ENCODE data around the gene APBA2.
A peak's percentile ranks its signal among the peaks of the same experiment; 100 is the strongest.
"Not testable (repeated sequence)": the region's sequence is repeated elsewhere in the genome, so short reads cannot be mapped to it uniquely, and the experiment has no call there.

The APBA2 gene

DNA sequence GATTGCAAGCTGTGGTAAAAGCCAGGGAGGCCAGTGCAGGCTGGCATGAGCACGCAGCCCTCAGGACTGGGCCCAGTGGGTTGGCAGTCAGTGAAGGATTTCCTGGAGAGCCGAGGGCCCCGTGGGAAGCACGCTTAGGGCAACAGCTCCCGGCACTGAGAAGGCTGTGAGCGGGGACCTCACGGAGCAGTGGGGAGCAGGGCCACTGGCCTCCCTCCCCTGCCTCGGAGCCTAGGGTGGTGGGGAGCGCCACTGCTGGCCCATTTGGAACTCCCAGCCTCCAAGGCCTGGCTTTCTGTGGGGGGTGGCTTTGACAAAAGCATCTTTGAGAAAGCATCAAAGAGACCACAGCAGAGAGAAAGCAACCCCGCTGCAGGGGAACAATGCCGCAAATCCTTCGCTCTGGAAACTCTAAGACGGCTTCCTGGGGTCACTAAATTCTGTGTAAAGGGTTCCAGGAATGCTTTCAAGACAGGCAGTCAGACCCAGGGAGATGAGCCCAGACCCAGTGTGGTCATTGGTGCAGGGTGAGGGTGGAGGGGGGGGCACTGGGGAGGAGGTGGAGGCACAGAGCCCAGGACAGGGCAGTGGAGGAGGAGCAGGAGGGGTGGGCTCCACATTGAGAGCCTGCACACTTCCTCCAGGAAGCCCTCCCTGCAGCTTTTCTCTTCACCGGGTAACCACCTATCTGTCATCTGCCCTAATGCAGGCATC, 9.5 kb upstream of the APBA2 start:
- intact Hi-C loops (cut with DNase I) = no loop called here
- DNase-seq = peak in 30 of 42 donors; percentile 19 to 70 (median 42)

DNA sequence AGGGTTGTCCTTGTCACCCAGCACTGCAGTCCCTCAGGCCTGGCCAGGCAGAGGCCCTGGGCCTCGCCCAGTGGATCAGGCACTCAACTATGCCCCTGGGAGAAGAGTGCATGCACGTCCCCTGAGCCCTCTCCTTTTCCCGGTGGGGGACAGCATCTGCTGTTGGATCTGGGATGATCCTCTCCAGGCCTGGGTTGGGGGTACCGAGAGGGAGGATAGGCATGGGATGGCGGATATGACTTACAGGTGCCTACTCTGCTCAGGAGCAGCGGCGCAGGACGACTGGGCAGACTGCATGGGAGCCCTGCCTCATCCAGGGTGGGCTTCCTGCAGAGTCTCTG, 9.0 kb upstream of the APBA2 start:
- intact Hi-C loops (cut with DNase I) = no loop called here
- DNase-seq = no peak

DNA sequence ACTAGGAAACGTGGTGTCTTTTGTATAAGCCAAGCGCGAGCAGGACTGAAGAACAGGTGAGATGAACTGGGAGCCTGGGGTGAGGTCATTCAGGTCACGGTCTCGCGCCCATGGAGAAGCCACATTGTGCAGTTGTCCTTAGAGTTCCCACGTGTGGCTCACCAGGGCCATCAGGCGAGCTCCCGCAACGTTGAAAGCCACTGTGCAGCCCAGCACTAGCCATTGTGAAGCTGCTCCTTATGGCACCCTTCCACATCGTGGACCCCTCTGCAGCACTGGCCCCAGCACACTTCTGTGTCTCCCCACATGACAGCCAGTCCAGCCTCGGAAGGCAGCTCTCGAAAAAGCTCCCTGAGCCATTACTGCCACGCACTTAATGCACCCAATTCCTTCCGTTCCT, 7.6 kb upstream of the APBA2 start:
- intact Hi-C loops (cut with DNase I) = no loop called here

DNA sequence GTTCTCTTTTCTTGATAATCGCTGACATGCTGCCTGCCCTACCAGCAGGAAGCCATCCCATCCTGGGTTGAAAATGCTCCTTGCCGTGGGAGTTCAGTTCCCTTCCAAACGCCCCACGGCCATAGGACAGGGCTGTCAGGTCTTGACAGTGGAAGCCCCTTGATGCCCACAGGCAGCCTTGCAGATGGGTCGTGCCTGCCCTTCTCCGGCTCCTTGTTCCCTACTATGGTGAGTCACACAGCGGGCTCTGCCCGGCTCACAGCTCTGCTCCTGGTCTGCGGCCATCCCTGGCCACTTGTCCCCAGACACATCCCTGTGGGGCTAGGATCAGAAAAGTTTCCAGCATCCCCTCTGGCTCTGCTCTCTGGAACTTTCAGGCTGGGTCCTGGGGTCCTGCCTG, 6.2 kb upstream of the APBA2 start:
- intact Hi-C loops (cut with DNase I) = no loop called here
- no peak for DNase-seq

More for the DNA sequence above, 7.6 kb upstream of the APBA2 start:
- DNase-seq = no peak

DNA sequence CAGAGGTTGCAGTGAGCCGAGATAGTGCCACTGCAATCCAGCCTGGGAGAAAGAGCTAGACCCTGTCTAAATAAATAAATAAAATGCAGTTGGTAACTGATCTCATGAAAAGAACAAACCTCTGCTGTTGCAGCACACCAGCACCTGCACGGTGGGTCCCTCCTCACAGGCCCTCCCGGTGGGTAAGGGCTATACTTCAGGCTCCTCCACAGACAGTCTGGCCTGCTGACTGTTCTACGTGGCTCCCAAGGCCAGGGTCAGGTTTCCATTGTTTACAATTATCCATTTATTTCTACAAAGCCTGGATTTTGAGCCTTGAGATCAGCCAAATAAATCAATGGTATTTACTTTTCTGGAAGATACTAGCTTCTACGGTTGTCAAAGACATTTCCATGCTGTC, 5.1 kb upstream of the APBA2 start:
- intact Hi-C loops (cut with DNase I) = no loop called here
- DNase-seq = no peak

DNA sequence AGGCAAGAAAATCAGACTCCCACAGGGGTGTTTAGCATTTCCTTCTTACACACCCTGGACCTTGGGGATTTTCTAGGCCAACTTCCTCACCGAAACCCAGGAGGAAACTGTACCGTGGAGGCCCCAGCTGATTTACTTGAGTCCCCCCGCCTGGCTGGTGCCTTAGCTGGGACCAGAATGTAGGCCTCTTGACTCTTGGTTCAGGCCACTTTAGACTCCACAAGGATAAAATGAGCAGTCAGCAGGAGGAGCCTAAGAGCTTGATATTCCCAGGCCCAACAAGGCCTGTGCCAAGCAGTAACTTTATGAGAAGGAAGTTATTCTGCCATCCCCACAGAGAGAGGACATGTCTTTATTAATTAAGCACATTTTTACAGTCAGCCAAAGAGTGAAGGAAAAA, 4.6 kb upstream of the APBA2 start:
- intact Hi-C loops (cut with DNase I) = no loop called here
- peak in 1 of 42 donors; percentile 9 for DNase-seq

DNA sequence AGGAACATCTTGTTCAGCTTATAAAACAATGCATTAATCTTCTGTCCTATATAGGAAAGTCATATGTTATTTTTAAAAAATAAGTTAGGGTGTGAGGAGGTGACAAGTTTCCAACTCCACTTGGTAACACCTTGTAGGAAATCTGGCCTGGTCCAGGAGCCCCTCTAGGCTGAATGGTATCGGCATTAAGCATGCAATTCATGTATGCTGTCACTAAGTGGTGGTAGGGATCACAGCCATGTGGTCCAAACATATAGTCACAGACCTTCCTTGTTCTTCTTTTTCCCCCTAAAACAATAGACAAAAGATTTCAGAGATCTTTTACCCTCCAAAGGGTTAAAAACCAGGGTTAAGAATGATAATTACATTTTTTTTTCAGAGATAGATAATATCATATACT, 4.2 kb upstream of the APBA2 start:
- DNase-seq = no peak
- intact Hi-C loops (cut with DNase I) = no loop called here

DNA sequence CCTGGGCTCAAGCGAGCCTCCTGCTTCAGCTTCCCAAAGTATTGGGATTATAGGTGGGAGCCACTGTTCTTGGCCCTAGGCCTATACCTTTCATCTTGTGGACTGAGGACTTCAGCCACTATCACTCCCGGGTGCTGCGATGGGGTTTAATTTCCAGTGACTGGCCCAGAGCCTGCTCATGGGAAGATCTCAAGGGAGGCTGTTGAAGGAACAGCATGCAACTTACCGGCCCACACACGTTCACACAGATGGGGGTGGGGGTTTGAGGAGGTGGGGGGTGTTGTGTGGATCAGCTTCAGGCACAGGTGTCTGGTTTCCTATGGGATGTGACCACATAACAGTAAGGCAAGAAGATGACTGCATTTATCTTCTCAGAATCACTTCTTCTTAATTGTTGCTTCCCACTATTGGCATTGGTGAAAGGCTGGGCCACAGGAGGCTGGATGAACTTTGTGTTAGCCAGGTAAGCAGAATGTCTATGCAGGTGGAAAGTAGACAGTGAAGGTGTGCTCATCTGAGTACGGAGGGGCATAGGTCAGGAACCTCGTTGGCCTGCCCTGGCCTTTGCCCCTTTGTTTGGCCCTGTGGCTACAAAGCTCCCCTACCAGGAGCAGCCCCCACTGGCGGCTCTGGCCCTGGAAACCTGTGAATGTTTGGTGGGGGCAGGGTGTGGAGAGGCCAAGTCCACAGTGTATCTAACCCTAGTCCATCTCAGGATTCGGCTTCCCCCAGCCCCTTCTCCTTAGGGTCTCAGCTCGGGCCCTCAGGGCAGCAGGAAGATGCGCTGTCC, 1.4 kb upstream of the APBA2 start:
- intact Hi-C loops (cut with DNase I) = no loop called here
- no peak for DNase-seq

DNA sequence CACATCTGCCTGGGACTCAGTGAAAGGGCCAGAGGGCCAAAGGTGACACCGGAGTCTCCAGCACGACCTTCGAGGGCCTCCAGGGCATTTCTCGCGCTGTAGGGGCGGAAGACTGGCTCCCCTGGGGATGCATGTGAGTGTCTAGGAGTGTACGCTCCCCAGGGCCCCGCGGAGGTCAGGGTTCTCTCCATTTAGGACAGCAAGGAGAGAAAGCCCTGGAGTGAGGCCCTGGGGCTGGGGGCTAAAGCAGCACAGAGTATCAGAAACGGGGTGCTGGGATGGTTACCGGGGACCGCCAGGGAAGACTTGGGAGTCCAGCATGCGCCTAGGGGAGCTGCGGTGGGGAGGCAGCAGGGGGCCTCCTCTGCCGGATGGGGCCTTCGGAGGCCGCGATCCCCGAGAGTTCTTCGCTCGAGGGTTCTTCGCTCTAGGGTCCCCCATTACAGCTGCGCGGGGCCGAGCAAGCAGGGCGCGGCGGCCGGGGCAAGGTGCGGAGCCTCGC, 595 bp upstream of the APBA2 start:
- intact Hi-C loops (cut with DNase I) = no loop called here

DNA sequence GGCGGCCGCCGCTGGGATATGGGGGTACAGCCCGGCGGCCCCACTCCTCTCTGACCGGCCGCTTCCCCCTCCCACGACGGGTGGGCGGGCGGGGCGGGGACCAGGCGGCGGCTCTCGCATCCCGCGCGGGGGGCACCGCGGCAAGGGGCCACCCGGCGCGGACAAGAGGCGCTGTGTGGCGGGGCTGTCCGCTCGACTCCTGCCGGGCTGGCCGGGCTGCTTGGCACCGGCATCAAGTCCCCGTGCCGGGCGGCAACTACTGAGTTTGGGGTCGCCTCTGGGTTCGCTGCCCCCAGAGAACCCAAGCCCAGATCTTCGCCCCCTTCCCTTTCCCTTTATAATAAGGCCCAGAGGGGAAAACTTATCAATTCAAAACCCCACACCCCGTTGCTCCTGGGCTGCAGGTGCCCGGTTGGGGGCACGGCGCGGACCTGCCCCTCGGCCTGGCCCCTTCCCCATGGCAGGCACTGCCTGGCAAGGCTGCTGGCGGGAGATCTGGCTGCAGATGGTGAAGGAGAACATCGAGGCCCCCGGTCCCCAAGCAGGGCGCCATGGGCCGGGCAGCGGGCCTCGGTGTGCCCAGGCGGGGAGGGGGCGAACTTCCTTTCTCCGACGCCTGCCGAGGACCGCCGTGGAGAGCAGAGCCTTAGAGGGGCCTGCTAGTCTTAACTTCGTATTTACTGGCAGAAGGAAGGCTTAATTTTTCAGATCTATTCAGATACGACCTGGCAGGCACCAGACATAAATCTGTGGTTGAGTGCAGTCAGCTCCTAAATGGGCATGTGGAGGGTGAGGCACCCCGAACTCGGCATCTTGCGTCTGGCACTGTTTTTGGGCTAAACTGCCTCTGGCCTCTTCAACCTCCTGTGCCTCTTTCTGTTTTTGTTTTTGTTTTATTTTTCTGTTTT, 911 bp downstream of the APBA2 start:
- intact Hi-C loops (cut with DNase I) = no loop called here
- peak in 2 of 42 donors; percentile 30 to 31 for DNase-seq

More for the DNA sequence above, 595 bp upstream of the APBA2 start:
- DNase-seq = peak in 1 of 42 donors; percentile 46

DNA sequence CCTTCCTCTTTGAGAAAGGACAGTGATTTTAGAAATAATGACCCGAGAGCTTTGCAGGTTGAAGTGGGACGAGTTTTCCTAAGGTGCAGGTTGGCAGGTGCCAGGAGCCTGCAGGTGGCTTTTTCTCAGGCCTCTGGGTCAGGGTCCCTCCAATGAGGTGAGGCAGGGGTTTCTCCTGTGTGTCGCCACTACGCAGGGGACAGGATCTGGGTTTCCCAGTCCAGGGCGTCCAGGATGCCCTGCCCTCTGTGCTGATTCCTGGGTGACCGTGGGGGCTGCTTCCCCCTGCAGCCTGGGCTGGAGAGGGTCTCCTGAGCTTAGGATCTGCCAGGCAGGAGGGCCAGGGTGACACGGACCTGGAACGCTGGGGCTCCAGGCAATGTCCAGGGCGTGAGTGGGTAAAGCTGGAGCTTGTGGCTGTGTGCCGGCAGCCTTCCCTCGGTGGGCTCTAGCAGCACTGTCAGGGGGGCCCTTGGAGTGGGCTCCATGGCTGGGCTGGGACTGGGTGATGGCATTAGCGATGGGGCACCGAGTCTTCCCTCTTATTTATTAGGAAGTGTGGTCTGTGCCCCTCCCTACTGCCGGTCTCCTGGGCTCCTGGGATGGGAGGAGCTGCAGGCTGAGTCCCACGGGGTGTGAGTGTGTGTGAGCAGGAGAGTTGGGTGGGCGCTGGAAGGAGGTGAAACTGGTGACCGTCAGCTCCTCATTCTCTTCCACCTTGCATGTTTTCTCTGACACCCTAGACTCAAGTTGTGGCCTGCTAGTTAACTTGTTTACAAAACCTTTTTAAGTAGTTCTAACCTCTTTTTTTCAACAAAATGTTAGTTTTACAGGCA, 1.8 kb downstream of the APBA2 start:
- no peak for DNase-seq
- intact Hi-C loops (cut with DNase I) = no loop called here

DNA sequence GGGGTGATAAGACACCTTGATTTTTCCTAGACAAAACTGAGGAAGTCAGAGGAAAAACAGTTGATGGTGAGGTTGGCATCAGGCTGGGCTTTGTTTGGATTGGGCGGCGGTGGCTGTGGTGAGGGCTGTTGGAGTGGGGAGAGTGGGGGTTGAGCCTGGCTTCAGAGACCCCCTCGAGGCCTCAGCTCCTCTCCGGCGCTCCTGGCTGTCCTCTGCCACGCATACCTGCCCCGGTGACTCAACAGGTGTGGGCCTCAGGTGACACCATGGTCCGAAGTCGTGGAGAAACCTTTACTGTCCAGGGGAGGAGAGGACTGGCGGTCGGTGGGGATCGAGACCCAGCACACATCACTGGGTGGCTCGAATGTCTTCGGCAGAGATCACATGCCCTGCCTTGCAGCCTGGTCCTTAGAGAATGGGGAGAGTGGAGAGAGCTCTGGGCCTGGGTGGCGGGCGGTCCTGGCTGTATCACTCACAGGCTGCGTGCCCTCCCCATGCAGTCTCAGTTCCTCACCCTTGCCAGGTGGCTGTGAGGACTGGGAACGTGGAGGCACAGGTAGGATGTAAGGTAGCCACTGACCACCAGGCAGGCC, 2.6 kb downstream of the APBA2 start:
- intact Hi-C loops (cut with DNase I) = no loop called here
- DNase-seq = no peak

DNA sequence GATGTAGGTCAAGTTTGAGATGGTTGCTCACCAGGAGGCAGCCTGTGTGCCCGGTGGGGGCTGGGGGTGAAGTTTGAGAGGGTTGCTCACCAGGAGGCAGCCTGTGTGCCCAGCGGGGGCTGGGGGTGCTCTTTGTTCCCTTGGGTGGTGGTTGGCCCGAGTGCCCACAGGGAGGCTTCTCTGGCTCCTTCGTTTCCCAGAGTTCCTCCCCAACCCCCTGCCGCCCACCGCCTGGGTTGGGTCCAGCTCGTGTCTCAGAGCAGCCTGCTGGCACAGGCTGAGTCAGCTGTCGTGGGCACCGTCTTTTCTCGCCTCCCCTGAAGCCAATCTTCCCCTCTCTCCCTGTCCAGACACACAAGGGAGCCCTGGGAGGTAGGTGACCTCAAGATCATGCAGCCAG, 3.1 kb downstream of the APBA2 start:
- intact Hi-C loops (cut with DNase I) = no loop called here
- DNase-seq = no peak

DNA sequence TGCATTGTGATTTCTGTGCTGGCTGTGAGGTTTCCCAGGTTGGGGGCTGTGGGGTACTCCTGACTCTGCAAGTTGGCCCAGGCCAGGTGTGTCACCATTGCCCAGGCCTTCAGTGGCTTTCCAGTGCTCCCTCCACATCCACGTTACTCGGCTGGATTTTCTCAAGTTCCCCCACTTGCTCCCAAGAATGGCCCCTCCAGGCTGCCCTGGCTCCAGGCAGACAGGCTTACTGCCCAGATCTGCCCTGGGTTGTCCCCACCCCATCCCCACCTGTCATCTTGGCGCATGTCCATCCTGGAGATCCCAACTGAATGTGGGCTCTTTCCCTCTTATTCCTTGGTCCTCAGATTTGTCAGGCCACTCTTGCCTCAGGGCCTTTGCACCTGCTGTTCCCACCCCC, 3.6 kb downstream of the APBA2 start:
- intact Hi-C loops (cut with DNase I) = no loop called here
- no peak for DNase-seq

DNA sequence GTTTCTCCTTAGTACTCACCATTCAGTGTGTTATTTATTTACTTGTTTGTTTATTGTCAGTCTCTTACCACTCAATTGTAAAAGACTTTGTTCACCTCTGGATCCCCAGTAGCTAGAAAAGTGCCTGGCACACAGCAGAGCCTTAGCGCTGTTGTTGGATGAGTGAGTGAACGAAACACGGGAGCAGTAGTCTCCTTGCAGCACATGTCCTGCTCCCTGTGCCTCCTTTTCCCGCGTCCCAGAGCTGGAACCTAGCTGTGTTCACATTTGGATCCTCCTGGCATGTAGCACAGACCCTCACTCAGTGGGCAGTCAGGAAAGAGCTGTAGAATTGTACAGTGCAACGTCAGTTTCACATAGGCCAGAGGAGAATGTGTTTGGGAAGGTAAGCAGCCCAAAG, 4.1 kb downstream of the APBA2 start:
- DNase-seq; intact Hi-C loops (cut with DNase I): not testable (repeated sequence)

DNA sequence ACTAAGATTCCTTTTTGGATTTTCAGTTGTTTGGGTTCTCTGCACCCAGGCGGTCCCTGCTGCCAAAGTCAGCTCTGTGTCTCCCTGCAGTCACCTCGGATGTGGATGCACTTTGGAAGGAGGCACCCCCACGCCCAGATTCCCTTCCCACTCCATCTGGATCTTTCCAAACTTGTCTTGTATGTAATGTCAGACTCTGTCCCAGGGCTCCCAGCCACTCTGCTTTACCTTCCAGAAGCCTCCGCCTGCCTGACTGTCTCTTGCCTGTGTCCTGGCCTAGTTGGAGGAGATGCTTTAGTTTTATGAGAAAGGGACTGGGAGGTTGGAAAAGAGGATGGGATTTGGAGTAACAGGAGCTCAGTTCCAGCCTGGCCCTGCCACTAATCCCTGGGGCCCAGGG, 4.5 kb downstream of the APBA2 start:
- intact Hi-C loops (cut with DNase I); DNase-seq: not testable (repeated sequence)

DNA sequence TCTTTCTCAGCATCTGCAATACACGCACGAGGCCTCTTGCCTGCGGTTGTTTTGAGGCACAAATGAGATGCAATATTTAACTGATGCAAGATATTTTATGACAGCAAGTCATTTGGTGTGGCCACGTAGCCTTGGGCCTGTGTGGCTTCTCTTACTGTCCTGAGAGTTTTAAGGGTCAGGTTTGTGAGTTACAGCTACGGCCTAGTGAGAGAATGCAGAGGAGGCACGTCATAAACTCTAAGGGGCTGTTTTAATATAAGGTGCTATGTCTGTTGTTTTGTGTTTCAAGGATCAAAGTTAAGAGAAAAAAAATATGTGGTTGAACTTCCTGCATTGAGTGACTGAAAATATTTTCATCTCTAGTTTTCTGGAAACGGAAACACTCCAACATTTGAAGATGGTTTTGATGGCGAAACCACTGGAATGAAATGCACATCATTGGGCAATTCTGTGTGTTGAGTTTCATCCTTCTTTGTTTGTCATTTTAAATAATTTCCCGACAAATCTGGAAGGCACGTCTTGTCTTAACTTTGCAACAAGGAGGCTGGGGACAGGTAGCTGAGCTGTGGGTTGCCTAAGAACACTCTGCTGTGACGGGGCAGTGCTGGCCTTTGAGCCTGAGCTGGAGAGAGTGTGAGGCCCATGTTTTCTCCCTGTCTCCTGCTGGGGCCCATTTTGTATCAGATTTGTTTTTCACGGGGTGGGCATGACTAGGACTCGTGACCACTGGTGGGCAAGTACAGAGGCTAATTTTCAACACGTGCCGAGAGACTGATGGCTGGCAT, 5.1 kb downstream of the APBA2 start:
- no peak for DNase-seq
- intact Hi-C loops (cut with DNase I) = no loop called here

DNA sequence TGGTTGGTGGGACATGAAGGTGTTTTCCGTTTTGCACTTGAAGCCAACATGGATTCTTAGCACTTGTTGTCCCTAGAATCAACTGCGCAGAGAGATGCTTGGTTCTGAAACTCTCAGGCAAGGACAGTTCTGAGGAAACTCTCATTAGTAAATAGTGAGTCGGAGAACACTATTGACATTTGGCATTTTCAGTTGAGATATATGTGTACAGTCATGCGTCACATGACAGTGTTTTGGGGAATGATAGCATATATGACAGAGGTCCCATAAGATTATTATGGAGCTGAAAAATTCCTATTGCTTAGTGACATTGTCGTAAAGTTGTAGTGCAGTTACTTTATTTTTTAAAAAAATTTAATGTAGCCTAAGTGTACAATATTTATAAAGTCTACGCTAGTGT, 5.8 kb downstream of the APBA2 start:
- intact Hi-C loops (cut with DNase I) = no loop called here
- no peak for DNase-seq

Data from head of caudate nucleus (tissue), 42 donors.